HG02943 (cell line): ENCODE measurements around the gene SPAG16.
"Not testable (repeated sequence)": the region's sequence is repeated elsewhere in the genome, so short reads cannot be mapped to it uniquely, and the experiment has no call there.

Experiments
- ATAC-seq: cut with Tn5 transposase; IDR thresholded peaks from one replicate; pipeline ENCODE4 v1.9.1; 2021; ENCODE audit warnings: mild to moderate bottlenecking, low read depth, moderate library complexity; ENCODE audit not compliant: unreplicated experiment

SPAG16 gene

GRCh38 chr2:214050731-214051130 is 766.5 kb downstream of the SPAG16 start:
- ATAC-seq = no peak

DNA sequence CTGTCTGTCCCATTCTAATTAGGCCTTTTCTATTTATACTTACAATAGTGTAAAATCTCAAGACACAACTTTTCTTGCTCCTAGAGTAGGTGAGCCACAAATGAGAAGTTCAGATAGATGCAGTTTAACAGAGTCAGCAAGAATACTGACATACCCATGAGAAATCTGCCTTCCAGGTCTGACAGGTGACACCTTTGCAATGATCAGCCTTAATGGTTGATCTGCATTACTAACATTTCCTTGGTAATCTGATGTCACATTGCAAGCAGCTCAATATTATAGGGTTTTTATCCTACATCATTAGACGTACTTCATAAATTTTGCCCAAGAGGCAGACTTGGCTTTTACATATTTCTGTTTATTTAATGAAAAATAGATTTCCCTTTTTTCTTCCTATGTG is 767.3 kb downstream of the SPAG16 start:
- no peak for ATAC-seq

GRCh38 chr2:214052235-214052634 is 768.0 kb downstream of the SPAG16 start:
- ATAC-seq = no peak

DNA sequence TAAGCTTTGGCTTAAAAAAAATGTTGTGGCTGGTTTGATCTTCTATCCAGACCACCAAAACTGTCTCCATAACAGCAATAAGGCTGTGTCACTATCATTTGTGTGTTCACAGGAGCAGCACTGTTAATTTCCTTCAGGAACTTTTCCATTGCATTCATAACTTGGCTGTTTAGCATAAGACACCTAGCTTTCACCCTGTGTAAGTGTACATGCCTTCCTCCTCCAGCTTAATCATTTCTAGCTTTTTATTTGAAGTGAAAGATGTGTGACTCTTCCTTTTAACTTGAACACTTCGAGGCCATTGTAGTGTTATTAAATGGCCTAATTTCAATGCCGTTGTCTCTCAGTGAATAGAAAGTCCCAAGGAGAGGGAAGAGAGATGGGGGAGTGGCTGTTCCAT is 773.7 kb downstream of the SPAG16 start:
- ATAC-seq = no peak

DNA sequence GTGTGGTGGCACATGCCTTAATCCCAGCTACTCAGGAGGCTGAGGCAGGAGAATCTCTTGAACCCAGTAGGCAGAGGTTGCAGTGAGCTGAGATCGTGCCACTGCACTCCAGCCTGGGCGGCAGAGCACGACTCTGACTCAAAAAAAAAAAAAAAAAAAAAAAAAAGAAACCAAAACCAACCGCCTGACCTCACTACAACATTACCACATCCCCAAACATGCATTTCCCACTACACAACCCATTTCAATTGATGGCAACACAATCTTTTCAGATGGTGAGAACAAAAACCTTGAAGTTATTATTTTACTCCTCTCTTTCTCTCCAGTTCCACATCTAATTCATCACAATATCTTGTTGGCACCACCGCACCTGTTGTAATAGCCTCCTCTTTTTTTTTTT is 778.0 kb downstream of the SPAG16 start:
- not testable (repeated sequence) for ATAC-seq

DNA sequence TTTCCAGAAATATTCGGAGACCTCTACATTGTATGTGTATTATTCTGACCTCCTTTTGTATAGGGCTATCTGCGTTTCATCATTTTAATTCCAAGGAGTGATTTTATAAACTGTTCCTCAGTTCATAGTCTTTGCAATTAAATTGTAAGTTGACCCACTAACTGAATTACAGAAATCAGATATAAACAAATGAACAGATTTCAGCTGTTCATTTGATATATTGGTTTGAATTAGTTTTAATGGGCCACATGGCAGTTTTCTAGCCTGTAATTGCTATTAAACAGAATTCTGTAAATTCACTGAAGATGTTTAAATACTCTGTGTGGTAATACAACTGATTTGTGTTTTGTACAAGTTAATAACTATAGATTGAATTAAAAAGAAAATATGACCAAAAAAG is 780.2 kb downstream of the SPAG16 start:
- ATAC-seq = no peak

DNA sequence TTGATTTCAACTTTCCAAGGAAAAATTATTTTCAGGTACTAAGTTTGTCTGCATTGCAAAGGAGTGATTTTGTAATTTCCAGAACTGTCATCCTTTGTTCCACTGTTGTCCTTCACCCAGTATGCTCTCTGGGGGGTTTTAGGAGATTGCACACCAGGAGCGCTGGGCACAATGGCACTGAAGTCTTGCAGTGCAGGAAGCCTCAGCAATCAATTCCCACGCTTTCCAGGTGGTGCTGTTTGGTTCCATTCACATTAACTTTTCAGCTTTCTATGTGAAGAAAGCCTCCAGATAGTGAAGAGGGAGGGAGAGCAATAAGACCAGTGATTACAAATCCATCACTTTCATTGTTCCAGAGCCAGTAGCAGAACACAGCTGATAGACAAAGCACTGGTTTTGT is 782.6 kb downstream of the SPAG16 start:
- ATAC-seq = no peak

DNA sequence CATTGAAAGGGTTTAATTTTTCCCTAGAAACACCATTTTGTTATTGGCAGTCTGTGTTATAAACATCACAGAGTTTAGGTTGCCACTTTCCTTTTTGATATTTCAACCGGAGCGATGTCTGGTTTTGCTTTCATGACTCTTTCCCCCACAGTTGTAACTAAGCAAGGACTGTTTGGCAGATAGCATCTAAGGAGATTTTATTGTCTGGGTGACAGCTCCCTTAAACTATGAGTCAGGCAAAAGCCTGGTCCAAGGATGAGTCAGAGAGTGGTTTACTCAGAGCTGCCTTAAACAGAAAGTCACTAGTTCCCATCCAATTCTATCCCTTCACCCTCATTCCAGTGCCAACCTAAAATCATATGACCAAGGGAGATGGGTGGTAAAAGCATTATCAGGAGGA is 785.0 kb downstream of the SPAG16 start:
- no peak for ATAC-seq

DNA sequence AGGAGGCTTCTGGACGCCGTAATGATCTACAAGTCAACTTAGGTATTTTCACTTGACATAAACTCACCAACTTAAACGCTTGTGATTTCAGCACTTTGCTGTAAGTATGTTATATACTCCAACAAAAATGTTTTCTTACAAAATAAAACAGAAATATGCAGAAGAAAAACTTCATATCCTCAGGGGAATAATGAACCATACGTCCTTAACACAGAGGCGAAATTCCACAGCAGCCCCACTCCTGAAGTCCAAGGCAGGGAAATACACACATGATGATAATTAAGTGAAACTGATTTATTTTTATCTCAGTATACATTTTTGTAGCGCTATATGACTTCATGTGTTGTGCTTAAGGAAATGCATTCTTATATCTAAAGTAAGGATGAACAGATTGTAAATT is 791.2 kb downstream of the SPAG16 start:
- ATAC-seq = no peak

GRCh38 chr2:214076527-214076926 is 792.3 kb downstream of the SPAG16 start:
- no peak for ATAC-seq

GRCh38 chr2:214077727-214078126 is 793.5 kb downstream of the SPAG16 start:
- ATAC-seq = no peak

- ATAC-seq = no peak
Measured at GRCh38 chr2:214079032-214079431, 794.8 kb downstream of the SPAG16 start.

DNA sequence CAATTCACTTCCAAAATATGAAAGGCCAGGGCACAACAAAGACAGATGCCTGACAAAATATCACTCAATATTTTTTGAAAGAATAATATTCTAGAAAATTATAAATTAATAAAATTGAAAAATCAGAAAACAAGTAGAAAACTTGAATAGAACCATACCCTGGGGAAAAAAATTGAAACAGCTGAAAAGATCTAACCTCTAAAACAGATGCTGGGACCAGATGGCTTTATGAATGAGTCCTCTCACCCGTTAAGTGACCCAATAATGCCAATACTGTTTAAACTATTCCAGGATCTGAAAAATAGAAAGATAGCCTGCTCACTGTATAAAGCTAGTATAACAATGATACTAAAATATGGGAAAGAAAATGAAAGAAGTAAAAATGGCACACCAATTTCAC is 804.3 kb downstream of the SPAG16 start:
- no peak for ATAC-seq

- ATAC-seq = no peak
Measured at GRCh38 chr2:214096208-214096715, 812.0 kb downstream of the SPAG16 start.

DNA sequence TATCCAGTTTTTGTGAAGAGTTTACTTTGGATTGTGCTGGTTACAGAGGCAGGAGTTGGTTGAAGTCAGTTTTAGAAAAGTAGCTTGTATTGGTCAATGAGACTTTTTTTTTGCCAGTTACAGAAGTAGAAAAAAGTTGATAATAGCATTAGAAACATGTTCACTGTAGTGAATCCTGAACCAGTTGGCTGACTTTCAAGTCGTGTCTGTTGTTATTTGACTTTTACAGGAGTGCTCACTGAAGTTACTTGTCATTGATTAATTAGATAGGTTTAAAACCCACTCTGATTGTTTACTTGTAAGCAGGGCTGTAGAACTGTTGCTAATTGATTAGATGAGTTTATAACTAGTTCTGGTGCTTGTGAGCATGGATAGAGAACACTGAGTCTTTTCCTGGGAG is 814.5 kb downstream of the SPAG16 start:
- ATAC-seq = no peak

DNA sequence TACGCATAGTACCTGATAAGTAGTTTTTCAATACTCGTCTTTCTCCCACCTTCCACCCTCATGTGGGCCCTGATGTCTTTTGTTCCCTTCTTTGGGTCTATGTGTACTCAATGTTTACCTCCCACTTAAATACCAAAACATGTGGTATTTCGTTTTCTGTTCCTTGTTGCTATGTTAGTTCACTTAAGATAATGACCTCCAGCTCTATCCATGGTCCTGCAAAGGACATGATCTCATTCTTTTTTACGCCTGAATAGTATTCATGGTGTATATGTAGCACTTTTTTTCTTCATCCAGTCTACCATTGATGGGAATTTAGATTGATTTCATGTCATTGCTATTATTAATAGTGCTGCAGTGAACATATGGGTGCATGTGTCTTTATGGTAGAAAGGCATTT is 816.2 kb downstream of the SPAG16 start:
- no peak for ATAC-seq

DNA sequence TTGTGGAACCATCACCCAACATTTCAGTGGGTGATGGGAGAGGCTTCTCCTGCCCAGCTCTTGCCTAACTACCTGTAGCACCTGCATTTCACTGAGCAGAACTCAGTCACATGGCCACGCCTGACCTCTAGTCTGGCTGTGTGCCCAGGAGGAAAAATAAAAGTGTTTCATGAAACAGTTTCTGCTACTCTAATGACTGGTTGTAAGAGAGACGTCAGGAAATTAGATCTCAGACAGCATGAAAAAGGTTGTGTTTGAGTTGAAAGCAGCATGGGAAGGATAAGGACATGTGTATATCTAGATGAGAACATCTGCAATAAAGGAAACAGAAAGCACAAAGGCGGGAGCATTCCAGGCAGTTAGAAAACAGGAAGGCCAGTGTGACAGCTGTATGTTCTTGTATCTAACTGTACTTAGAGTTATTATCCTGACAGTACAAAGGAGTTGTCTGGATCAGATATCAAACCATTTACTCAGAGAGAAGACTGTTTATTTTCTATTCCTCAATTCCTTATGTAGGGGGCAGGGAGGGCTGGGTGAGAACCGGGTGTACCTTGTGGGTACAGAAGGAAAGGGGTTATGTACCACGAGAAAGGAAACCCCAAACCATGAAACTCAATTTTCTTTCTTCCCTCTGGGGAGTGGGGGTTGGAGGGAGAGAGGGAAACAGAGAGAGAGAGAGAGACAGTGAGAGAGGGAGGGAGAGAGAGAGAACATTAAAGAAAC is 819.2 kb downstream of the SPAG16 start:
- no peak for ATAC-seq

- ATAC-seq = no peak
Measured at GRCh38 chr2:214104219-214104618, 820.0 kb downstream of the SPAG16 start.

- ATAC-seq = no peak
Measured at GRCh38 chr2:214104967-214105366, 820.7 kb downstream of the SPAG16 start.

- ATAC-seq = no peak
Measured at GRCh38 chr2:214107726-214108125, 823.5 kb downstream of the SPAG16 start.

DNA sequence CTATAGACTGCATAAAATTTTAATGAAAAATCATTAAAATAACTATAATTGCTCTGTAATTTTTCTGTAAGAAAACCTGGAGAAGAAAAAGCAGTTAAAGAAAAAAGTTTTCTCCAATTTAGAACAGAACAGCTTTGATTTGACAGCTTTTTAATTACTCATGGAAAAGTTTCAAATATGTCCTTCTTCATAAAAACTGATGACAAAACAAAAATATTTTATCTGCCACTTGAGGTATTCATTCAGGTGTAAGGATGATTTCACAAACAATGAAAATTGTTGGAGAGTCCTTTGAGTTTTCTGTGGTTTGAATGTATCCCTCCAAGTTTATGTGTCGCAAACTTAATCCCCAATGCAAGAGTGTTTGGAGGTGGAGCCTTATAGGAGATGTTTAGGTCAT is 824.3 kb downstream of the SPAG16 start:
- ATAC-seq = no peak

DNA sequence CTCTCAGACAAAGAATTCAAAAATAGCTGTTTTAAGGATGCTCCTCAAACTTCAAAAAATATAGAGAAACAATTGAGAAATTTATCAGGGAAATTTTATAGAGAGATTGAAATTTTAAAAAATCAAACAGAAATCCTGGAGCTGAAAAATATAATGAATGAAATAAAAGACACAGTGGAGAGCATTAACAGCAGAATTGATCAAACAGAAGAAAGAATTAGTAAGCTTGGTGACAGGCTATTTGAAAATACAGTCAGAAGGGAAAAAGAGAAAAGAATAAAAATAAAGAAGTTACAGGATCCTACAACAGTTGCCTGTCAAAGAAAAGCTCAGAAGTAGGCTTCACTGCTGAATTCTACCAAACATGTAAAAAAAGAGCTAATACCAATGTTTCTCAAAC is 832.8 kb downstream of the SPAG16 start:
- no peak for ATAC-seq

DNA sequence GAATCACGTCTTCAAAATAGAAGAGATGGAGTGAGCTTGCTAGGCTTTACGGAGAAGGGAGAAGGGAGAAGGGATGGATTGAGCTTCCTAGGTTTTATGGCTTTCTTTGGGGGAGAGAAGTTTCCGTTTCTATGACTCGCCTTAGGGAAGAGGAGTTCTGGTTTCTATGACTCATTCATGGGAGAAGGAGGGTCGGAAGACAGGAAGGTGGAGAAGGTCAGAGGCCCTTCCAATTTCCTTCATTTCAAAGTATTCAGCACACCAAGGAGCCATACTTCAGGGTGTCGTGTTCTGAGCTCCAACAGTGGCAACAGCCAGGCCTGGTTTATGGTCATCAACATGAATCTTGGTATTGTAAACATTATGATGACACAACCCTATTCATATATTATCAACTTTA is 841.9 kb downstream of the SPAG16 start:
- no peak for ATAC-seq
